Muscle of leg (tissue), 11 donors: ENCODE results near the gene ZNF146. TPM values are rescaled to one million over a fixed set of nuclear protein-coding genes. Genes with fewer than 3 reads are reported as not detected.
A peak's percentile ranks its signal among the peaks of the same experiment; 100 is the strongest.
"Not testable (repeated sequence)": the region's sequence is repeated elsewhere in the genome, so short reads cannot be mapped to it uniquely, and the experiment has no call there.

ENCODE experiments used
- DNase-seq: peaks from one replicate; pipeline ENCODE4 v3.0.0; 2013
- H3K27ac ChIP-seq: one replicate; pipeline ENCODE4 v1.5.1; 2013; ENCODE audit warnings: mild to moderate bottlenecking, low read length, control low read depth
- H3K27me3 ChIP-seq: one replicate; pipeline ENCODE4 v1.6.1; 2013; ENCODE audit warnings: low read length; ENCODE audit not compliant: control insufficient read depth, insufficient read depth
- H3K36me3 ChIP-seq: one replicate; pipeline ENCODE4 v1.6.1; 2013; ENCODE audit warnings: low read length; ENCODE audit not compliant: control insufficient read depth, insufficient read depth
- H3K4me1 ChIP-seq: one replicate; pipeline ENCODE4 v1.6.1; 2013; ENCODE audit warnings: low read length; ENCODE audit not compliant: control insufficient read depth, insufficient read depth
- H3K4me3 ChIP-seq: one replicate; pipeline ENCODE4 v1.5.1; 2013; ENCODE audit warnings: low read length, control low read depth
- H3K9me3 ChIP-seq: replicated peaks from 2 replicates; pipeline ENCODE4 v1.6.1; 2013; ENCODE audit warnings: low read depth, low read length; ENCODE audit not compliant: control insufficient read depth
- WGBS: methylation state at CpG from one replicate; pipeline ENCODE4 v1.1.5; 2013; ENCODE audit warnings: missing lambda C conversion rate; ENCODE audit not compliant: insufficient coverage; 5-methylcytosine and 5-hydroxymethylcytosine counted together
- polyA plus RNA-seq, 8 donors: library from polyadenylated mRNA; unstranded; fragments of 120-200 nt; gene quantifications; one replicate each; pipeline versions ENCODE4 v1.2.1 to v1.2.3, GENCODE V29; 2013; ENCODE audit warnings: inconsistent platforms in 1 of 8, low replicate concordance in 1 of 8; ENCODE audit not compliant: insufficient read length in 8 of 8, insufficient read depth in 1 of 8
- total RNA-seq: library from RNA; stranded (reverse); fragments of 120-200 nt; gene quantifications from one replicate; pipeline ENCODE4 v1.2.4, GENCODE V29; 2013

Gene ZNF146
- total and polyA plus RNA-seq, 9 donors, result 49.7 to 82.3 (median 63.6) TPM

- no CpG with 5 or more reads among the region's 4 CpGs for WGBS
- DNase-seq, result no peak
- H3K27ac ChIP-seq, result no peak overlapping the region
- no peaks in the 10 kb centered on the region for H3K9me3 ChIP-seq
- peaks cover 31% of the 10 kb centered on the region for H3K36me3 ChIP-seq
- H3K4me3 ChIP-seq, result no peak overlapping the region
- H3K27me3 ChIP-seq, result no peaks in the 10 kb centered on the region
- H3K4me1 ChIP-seq, result no peaks in the 10 kb centered on the region
Measured at GRCh38 chr19:36222503-36222902, 7.6 kb downstream of the ZNF146 start.

- WGBS, result no CpG with 5 or more reads among the region's 5 CpGs
- no peaks in the 10 kb centered on the region for H3K27me3 ChIP-seq
- peaks cover 49% of the 10 kb centered on the region for H3K36me3 ChIP-seq
- H3K4me1 ChIP-seq, result no peaks in the 10 kb centered on the region
- H3K4me3 ChIP-seq, result no peak overlapping the region
- no peak for DNase-seq
- H3K9me3 ChIP-seq, result no peaks in the 10 kb centered on the region
- no peak overlapping the region for H3K27ac ChIP-seq
Measured at GRCh38 chr19:36225219-36225892, 10.4 kb downstream of the ZNF146 start.

- H3K27ac ChIP-seq, DNase-seq, H3K4me1 ChIP-seq, H3K4me3 ChIP-seq, H3K27me3 ChIP-seq: not testable (repeated sequence)
- Histone ChIP-seq H3K36me3 (peaks cover 70% of the 10 kb centered on the region), H3K9me3 (peaks cover 20% of the 10 kb centered on the region)
- WGBS, result 89% methylated on average over 2 of the region's 7 CpGs
Measured at GRCh38 chr19:36233626-36234025, 18.7 kb downstream of the ZNF146 start.

- peaks cover 20% of the 10 kb centered on the region for H3K9me3 ChIP-seq
- peaks cover 55% of the 10 kb centered on the region for H3K36me3 ChIP-seq
- no peak overlapping the region for H3K27ac ChIP-seq
- no peaks in the 10 kb centered on the region for H3K27me3 ChIP-seq
- WGBS, result no CpG with 5 or more reads among the region's 6 CpGs
- no peak for DNase-seq
- no peaks in the 10 kb centered on the region for H3K4me1 ChIP-seq
- H3K4me3 ChIP-seq, result no peak overlapping the region
Measured at GRCh38 chr19:36236304-36236945, 21.5 kb downstream of the ZNF146 start.

GRCh38 chr19:36236946-36237310 is 22.0 kb downstream of the ZNF146 start:
- no peak overlapping the region for H3K27ac ChIP-seq
- peaks cover 20% of the 10 kb centered on the region for H3K9me3 ChIP-seq
- H3K27me3 ChIP-seq, result no peaks in the 10 kb centered on the region
- no peak overlapping the region for H3K4me3 ChIP-seq
- no peaks in the 10 kb centered on the region for H3K4me1 ChIP-seq
- no peak for DNase-seq
- peaks cover 53% of the 10 kb centered on the region for H3K36me3 ChIP-seq
- no CpG with 5 or more reads among the region's 3 CpGs for WGBS

GRCh38 chr19:36244066-36244465 is 29.2 kb downstream of the ZNF146 start:
- no peaks in the 10 kb centered on the region for H3K9me3 ChIP-seq
- H3K4me3 ChIP-seq, result no peak overlapping the region
- 72% methylated on average over 9 of the region's 11 CpGs for WGBS
- H3K27ac ChIP-seq, result no peak overlapping the region
- H3K4me1 ChIP-seq, result peaks cover 10% of the 10 kb centered on the region
- H3K27me3 ChIP-seq, result peaks cover 20% of the 10 kb centered on the region
- peaks cover 4% of the 10 kb centered on the region for H3K36me3 ChIP-seq
- DNase-seq, result no peak

- peak; percentile 38 for DNase-seq
- H3K27me3 ChIP-seq, result peaks cover 20% of the 10 kb centered on the region
- WGBS, result 1% methylated on average over 63 of the region's 63 CpGs
- H3K27ac ChIP-seq, result no peak overlapping the region
- peaks cover 10% of the 10 kb centered on the region for H3K4me1 ChIP-seq
- peak overlapping the region; percentile 26 for H3K4me3 ChIP-seq
- H3K36me3 ChIP-seq, result no peaks in the 10 kb centered on the region
- no peaks in the 10 kb centered on the region for H3K9me3 ChIP-seq
Measured at GRCh38 chr19:36245210-36246005, 30.5 kb downstream of the ZNF146 start.

GRCh38 chr19:36246006-36246481 is 31.1 kb downstream of the ZNF146 start:
- Histone ChIP-seq H3K27ac (no peak overlapping the region), H3K27me3 (peaks cover 20% of the 10 kb centered on the region), H3K9me3 (no peaks in the 10 kb centered on the region), H3K4me3 (peak overlapping the region; percentile 26), H3K4me1 (peaks cover 10% of the 10 kb centered on the region), H3K36me3 (no peaks in the 10 kb centered on the region)
- no peak for DNase-seq
- whole genome bisulfite sequencing, result 24% methylated on average over 28 of the region's 29 CpGs

GRCh38 chr19:36252047-36252446 is 37.1 kb downstream of the ZNF146 start:
- WGBS, result no CpG with 5 or more reads among the region's 1 CpG
- no peaks in the 10 kb centered on the region for H3K36me3 ChIP-seq
- H3K27me3 ChIP-seq, result no peaks in the 10 kb centered on the region
- no peak overlapping the region for H3K4me3 ChIP-seq
- no peaks in the 10 kb centered on the region for H3K4me1 ChIP-seq
- H3K9me3 ChIP-seq, result no peaks in the 10 kb centered on the region
- H3K27ac ChIP-seq, result no peak overlapping the region
- DNase-seq, result no peak

- Histone ChIP-seq H3K27me3 (no peaks in the 10 kb centered on the region), H3K4me1 (no peaks in the 10 kb centered on the region), H3K27ac (no peak overlapping the region), H3K36me3 (no peaks in the 10 kb centered on the region), H3K9me3 (no peaks in the 10 kb centered on the region), H3K4me3 (no peak overlapping the region)
- 94% methylated on average over 6 of the region's 11 CpGs for WGBS
- DNase-seq, result no peak
Measured at GRCh38 chr19:36254848-36255247, 39.9 kb downstream of the ZNF146 start.
